GM13977 (cell line): ENCODE measurements around the gene TTLL10.

Source experiments
- DNase-seq: peaks from one replicate; pipeline ENCODE4 v3.0.0; 2012; ENCODE audit warnings: low spot score
- CTCF ChIP-seq: IDR thresholded peaks from 2 replicates; pipeline ENCODE4 v1.5.1; 2012; ENCODE audit warnings: mild to moderate bottlenecking, control low read depth; ENCODE audit not compliant: insufficient read depth; ENCODE audit errors: extremely low read depth, missing control alignments
- in situ Hi-C: fragments of 300-500 bp; cut with MboI; formaldehyde crosslinking; loops from one replicate; pipeline ENCODE4 v1.12.0; 2022; ENCODE audit warnings: low sequenced_read_pairs, low pct_unique_long_range_greater_than_20kb, mixed read lengths, inconsistent platforms; ENCODE audit not compliant: unreplicated experiment

TTLL10 gene

DNA sequence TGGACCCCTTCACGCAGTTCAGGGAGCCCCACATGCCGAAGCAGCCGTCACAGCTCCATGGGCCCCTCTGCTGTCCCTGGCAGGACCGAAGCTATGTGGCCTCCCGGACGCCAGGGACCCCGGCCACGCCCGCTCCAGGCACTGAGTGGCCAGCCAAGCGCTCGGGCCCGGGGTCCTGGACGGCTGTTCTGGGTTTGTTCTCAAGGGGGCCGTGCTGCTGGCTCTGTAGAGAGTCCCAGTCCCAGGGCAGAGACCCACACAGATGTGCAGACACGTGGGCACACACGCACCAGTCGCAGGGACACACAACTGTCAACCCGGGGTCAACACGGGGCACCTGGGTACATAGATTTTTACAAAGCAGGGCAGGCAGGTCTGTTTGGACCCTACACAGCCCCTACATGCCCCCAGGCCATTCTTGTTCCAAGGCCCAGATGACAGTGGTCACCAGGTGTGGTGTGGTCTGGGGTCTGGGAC, 65.1 kb downstream of the TTLL10 start:
- no peak for DNase-seq
- in situ Hi-C loops, result no loop called here
- TF ChIP-seq CTCF, result no peak

GRCh38 chr1:1239227-1239613, 65.5 kb downstream of the TTLL10 start:
- TF ChIP-seq CTCF, result no peak
- in situ Hi-C loops, result no loop called here
- DNase-seq, result no peak

DNA sequence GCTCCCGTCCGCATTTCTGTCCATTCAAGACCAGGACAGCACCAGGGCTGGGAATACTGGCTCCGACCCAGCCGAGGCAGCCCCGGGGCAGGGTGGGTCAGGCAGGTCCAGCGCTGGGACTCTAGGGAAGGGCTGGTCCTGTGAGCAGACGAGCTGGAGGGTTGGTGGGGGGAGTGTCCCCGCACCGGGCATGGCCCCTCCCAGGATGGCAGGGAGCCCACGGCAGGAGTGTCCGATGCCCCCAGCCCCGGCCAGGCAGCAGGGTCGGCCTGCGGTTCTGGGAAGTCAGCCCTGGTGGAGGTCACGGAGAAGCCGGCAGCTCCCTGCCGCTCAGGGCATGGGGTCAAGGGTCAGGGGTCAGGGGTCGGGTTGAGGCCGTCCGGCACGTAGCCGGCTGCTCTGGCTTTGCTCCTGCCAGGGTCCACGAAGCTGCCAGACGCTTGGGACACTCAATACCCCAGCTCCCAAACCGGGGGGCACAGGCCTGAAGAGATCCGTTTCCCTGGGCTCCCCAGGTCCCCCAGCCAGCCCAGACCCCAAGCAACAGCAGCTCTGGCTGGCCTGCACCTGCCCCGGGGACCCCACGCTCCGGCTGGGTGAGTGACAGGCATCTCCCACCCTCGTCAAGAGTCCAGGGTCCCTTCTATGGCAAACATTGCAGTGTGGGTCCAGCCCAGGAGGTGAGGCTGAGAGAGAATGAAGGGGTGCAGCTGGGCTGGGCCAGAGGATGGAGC, 66.1 kb downstream of the TTLL10 start:
- in situ Hi-C loops, result no loop called here
- TF ChIP-seq CTCF, result no peak
- no peak for DNase-seq

GRCh38 chr1:1240348-1240732, 66.7 kb downstream of the TTLL10 start:
- no peak for DNase-seq
- in situ Hi-C loops, result no loop called here
- TF ChIP-seq CTCF, result no peak

GRCh38 chr1:1240822-1241587, 67.3 kb downstream of the TTLL10 start:
- TF ChIP-seq CTCF, result no peak
- in situ Hi-C loops, result no loop called here
- DNase-seq, result no peak

GRCh38 chr1:1241588-1242219, 68.0 kb downstream of the TTLL10 start:
- DNase-seq, result no peak
- no peak for TF ChIP-seq CTCF
- in situ Hi-C loops, result no loop called here
